HEK293 (cell line): ENCODE results near the gene ABR.
"Not testable (repeated sequence)": the region's sequence is repeated elsewhere in the genome, so short reads cannot be mapped to it uniquely, and the experiment has no call there.

Experiments
- CTCF ChIA-PET: fragments of 350-600 bp; formaldehyde crosslinking; extraction: SDS; loops from one replicate; lab custom pipeline; 2021; ENCODE audit warnings: antibody characterized with exemption; lab: Yijun Ruan, JAX
- POLR2A ChIA-PET: fragments of 300-600 bp; formaldehyde crosslinking; extraction: SDS; loops from one replicate; lab custom pipeline; 2020; ENCODE audit warnings: antibody characterized with exemption, inconsistent platforms; lab: Yijun Ruan, JAX
- H3K27ac ChIP-seq: fragments of 200-500 bp; sonication (Bioruptor generic); 2 replicates; pipeline ENCODE4 v1.5.1; 2014; ENCODE audit warnings: low read depth, low read length, control low read depth, inconsistent platforms; ENCODE audit errors: extremely low read depth
- H3K36me3 ChIP-seq, 2 experiments: fragments of 200-500 bp in 1 of 2; sonication (Bioruptor generic) in 1 of 2; 1 replicate in 1 of 2; 2 replicates in 1 of 2; pipeline ENCODE4 v1.5.1; 2014 to 2017; ENCODE audit warnings: inconsistent platforms in 2 of 2, low read length in 2 of 2; ENCODE audit not compliant: control insufficient read depth in 2 of 2, insufficient read depth in 1 of 2
- H3K4me1 ChIP-seq: fragments of 200-500 bp; sonication (Bioruptor generic); 2 replicates; pipeline ENCODE4 v1.5.1; 2014; ENCODE audit warnings: mild to moderate bottlenecking, low read length, inconsistent platforms; ENCODE audit not compliant: control insufficient read depth, insufficient read depth
- H3K4me3 ChIP-seq: 2 replicates; pipeline ENCODE4 v1.5.1; 2011; ENCODE audit warnings: low read depth, mild to moderate bottlenecking, control low read depth, low read length, moderate library complexity
- H3K9me3 ChIP-seq: fragments of 200-500 bp; sonication (Bioruptor generic); 2 replicates; pipeline ENCODE4 v1.5.1; 2014; ENCODE audit warnings: low read depth, low read length, inconsistent platforms; ENCODE audit not compliant: control insufficient read depth, insufficient read depth
- EGR2 ChIP-seq: fragments of 450-650 bp; formaldehyde crosslinking; IDR thresholded peaks from 2 replicates; pipeline ENCODE4 v1.5.1; 2016; ENCODE audit warnings: low read depth, missing biosample characterization, missing genetic modification characterization
- FEZF1 ChIP-seq: fragments of 450-650 bp; formaldehyde crosslinking; IDR thresholded peaks from 2 replicates; pipeline ENCODE4 v1.5.1; 2016; ENCODE audit warnings: missing biosample characterization, missing genetic modification characterization
- GLI4 ChIP-seq: fragments of 450-650 bp; formaldehyde crosslinking; IDR thresholded peaks from 2 replicates; pipeline ENCODE4 v1.5.1; 2016; ENCODE audit warnings: missing biosample characterization, missing genetic modification characterization
- GLIS1 ChIP-seq: fragments of 450-650 bp; formaldehyde crosslinking; IDR thresholded peaks from 2 replicates; pipeline ENCODE4 v1.5.1; 2016; ENCODE audit warnings: missing biosample characterization, missing genetic modification characterization
- KLF1 ChIP-seq: fragments of 450-650 bp; formaldehyde crosslinking; IDR thresholded peaks from 2 replicates; pipeline ENCODE4 v1.5.1; 2016; ENCODE audit warnings: missing biosample characterization, missing genetic modification characterization
- KLF17 ChIP-seq: fragments of 450-650 bp; formaldehyde crosslinking; IDR thresholded peaks from 2 replicates; pipeline ENCODE4 v1.5.1; 2016; ENCODE audit warnings: missing biosample characterization, missing genetic modification characterization
- OVOL3 ChIP-seq: fragments of 450-650 bp; formaldehyde crosslinking; IDR thresholded peaks from 2 replicates; pipeline ENCODE4 v1.5.1; 2016; ENCODE audit warnings: missing biosample characterization, missing genetic modification characterization
- ZBTB17 ChIP-seq: fragments of 450-650 bp; formaldehyde crosslinking; IDR thresholded peaks from 2 replicates; pipeline ENCODE4 v1.5.1; 2016; ENCODE audit warnings: missing biosample characterization, missing genetic modification characterization
- ZNF23 ChIP-seq: fragments of 450-650 bp; formaldehyde crosslinking; IDR thresholded peaks from 2 replicates; pipeline ENCODE4 v1.5.1; 2016; ENCODE audit warnings: missing biosample characterization, missing genetic modification characterization, borderline replicate concordance
- ZNF239 ChIP-seq: fragments of 450-650 bp; formaldehyde crosslinking; IDR thresholded peaks from 2 replicates; pipeline ENCODE4 v1.5.1; 2016; ENCODE audit warnings: missing biosample characterization, missing genetic modification characterization
- ZNF26 ChIP-seq: fragments of 450-650 bp; formaldehyde crosslinking; IDR thresholded peaks from 2 replicates; pipeline ENCODE4 v1.5.1; 2016; ENCODE audit warnings: missing biosample characterization, missing genetic modification characterization
- ZNF292 ChIP-seq: fragments of 450-650 bp; formaldehyde crosslinking; IDR thresholded peaks from 2 replicates; pipeline ENCODE4 v1.5.1; 2016; ENCODE audit warnings: low read depth, missing biosample characterization, missing genetic modification characterization, borderline replicate concordance
- ZNF404 ChIP-seq: fragments of 450-650 bp; formaldehyde crosslinking; IDR thresholded peaks from 2 replicates; pipeline ENCODE4 v1.5.1; 2017; ENCODE audit warnings: missing biosample characterization, missing genetic modification characterization
- ZNF510 ChIP-seq: fragments of 450-650 bp; formaldehyde crosslinking; IDR thresholded peaks from 2 replicates; pipeline ENCODE4 v1.5.1; 2018; ENCODE audit warnings: mild to moderate bottlenecking, missing genetic modification characterization, missing biosample characterization; ENCODE audit not compliant: insufficient replicate concordance
- ZNF555 ChIP-seq: fragments of 450-650 bp; formaldehyde crosslinking; conservative IDR thresholded peaks from 2 replicates; pipeline ENCODE4 v1.5.1; 2017; ENCODE audit warnings: missing biosample characterization, mild to moderate bottlenecking, missing genetic modification characterization, inconsistent platforms
- ZNF580 ChIP-seq: fragments of 450-650 bp; formaldehyde crosslinking; IDR thresholded peaks from 2 replicates; pipeline ENCODE4 v1.5.1; 2016; ENCODE audit warnings: missing biosample characterization, missing genetic modification characterization
- ZNF621 ChIP-seq: fragments of 450-650 bp; formaldehyde crosslinking; IDR thresholded peaks from 2 replicates; pipeline ENCODE4 v1.5.1; 2017; ENCODE audit warnings: missing biosample characterization, missing genetic modification characterization
- ZNF785 ChIP-seq: fragments of 450-650 bp; formaldehyde crosslinking; IDR thresholded peaks from 2 replicates; pipeline ENCODE4 v1.5.1; 2016; ENCODE audit warnings: missing biosample characterization, missing genetic modification characterization

ABR gene

GRCh38 chr17:1070411-1070810 is 109.4 kb downstream of the ABR start:
- H3K9me3 ChIP-seq: no peaks in the 10 kb centered on the region
- CTCF ChIA-PET: no interaction called here
- H3K27ac ChIP-seq: no peak overlapping the region
- POLR2A ChIA-PET: no interaction called here
- no peak for TF ChIP-seq ZNF292 (tag by site-specific recombination)
- peak; percentile 49 for TF ChIP-seq GLIS1 (tag by site-specific recombination)
- no peaks in the 10 kb centered on the region; the same call in 1 of the 2 replicates for H3K4me1 ChIP-seq
- H3K36me3 ChIP-seq: peaks cover 18 to 71% of the 10 kb centered on the region in 2 experiments; a peak in 2 of 3 replicates
- no peak overlapping the region for H3K4me3 ChIP-seq

GRCh38 chr17:1069847-1070246 is 109.9 kb downstream of the ABR start:
- Histone ChIP-seq H3K27ac (no peak overlapping the region), H3K36me3 (peaks cover 18 to 71% of the 10 kb centered on the region in 2 experiments; a peak in 2 of 3 replicates)
- CTCF ChIA-PET: no interaction called here

GRCh38 chr17:1068356-1068755 is 111.4 kb downstream of the ABR start:
- ChIA-PET POLR2A (no interaction called here), CTCF (interaction anchor here (3.5 kb wide), 1 partner anchor 12 kb away, joined by 18 read pairs; no protein-coding TSS in a partner anchor)
- TF ChIP-seq FEZF1 (tag by site-specific recombination) (no peak), ZNF555 (tag by site-specific recombination) (no peak), ZNF785 (no peak), GLI4 (tag by site-specific recombination) (no peak)
- Histone ChIP-seq H3K4me1 (no peaks in the 10 kb centered on the region), H3K36me3 (peaks cover 18 to 74% of the 10 kb centered on the region in 2 experiments; a peak in 2 of 3 replicates), H3K9me3 (no peaks in the 10 kb centered on the region), H3K4me3 (no peak overlapping the region), H3K27ac (no peak overlapping the region)

More at GRCh38 chr17:1069847-1070246, 109.9 kb downstream of the ABR start:
- no peaks in the 10 kb centered on the region for H3K9me3 ChIP-seq
- POLR2A ChIA-PET: no interaction called here
- TF ChIP-seq OVOL3 (tag by site-specific recombination): no peak
- TF ChIP-seq KLF17 (tag by site-specific recombination): no peak
- no peak for TF ChIP-seq ZNF239 (tag by site-specific recombination)
- TF ChIP-seq ZNF580: no peak
- H3K4me1 ChIP-seq: no peaks in the 10 kb centered on the region
- H3K4me3 ChIP-seq: no peak overlapping the region

- CTCF ChIA-PET: interaction anchor here (0.9 to 3.5 kb wide), 3 partner anchors 9 to 41 kb away, joined by 3 to 18 read pairs (median 6); no protein-coding TSS in a partner anchor
These were observed 112.4 kb downstream of the ABR start for GRCh38 chr17:1067282-1067956.

GRCh38 chr17:1065416-1065815 is 114.4 kb downstream of the ABR start:
- H3K9me3 ChIP-seq, H3K27ac ChIP-seq, H3K4me1 ChIP-seq, POLR2A ChIA-PET, H3K4me3 ChIP-seq: not testable (repeated sequence)
- peaks cover 15 to 71% of the 10 kb centered on the region in 2 experiments; a peak in 2 of 3 replicates for H3K36me3 ChIP-seq
- CTCF ChIA-PET: interaction anchor here (3.5 kb wide), 1 partner anchor 9 kb away, joined by 18 read pairs; no protein-coding TSS in a partner anchor

More at GRCh38 chr17:1067282-1067956, 112.4 kb downstream of the ABR start:
- Histone ChIP-seq H3K27ac (no peak overlapping the region), H3K9me3 (no peaks in the 10 kb centered on the region), H3K4me1 (no peaks in the 10 kb centered on the region), H3K4me3 (no peak overlapping the region), H3K36me3 (peaks cover 18 to 74% of the 10 kb centered on the region in 2 experiments; a peak in 2 of 3 replicates)
- POLR2A ChIA-PET: no interaction called here
- TF ChIP-seq ZBTB17 (tag by site-specific recombination) (peak; percentile 79), ZNF23 (tag by site-specific recombination) (peak; percentile 90), EGR2 (no peak), KLF1 (tag by site-specific recombination) (peak; percentile 36; the same call in 1 of the 2 replicates), ZNF404 (tag by site-specific recombination) (no peak), ZNF26 (tag by site-specific recombination) (no peak), ZNF621 (tag by site-specific recombination) (no peak), ZNF510 (tag by site-specific recombination) (no peak)
